ENCODE measurements around the gene ENG. TPM values are rescaled to one million over a fixed set of nuclear protein-coding genes. Genes with fewer than 3 reads are reported as not detected.

Gene ENG
- total RNA-seq, 1 experiment from 2014 or later = 0.76 TPM

DNA sequence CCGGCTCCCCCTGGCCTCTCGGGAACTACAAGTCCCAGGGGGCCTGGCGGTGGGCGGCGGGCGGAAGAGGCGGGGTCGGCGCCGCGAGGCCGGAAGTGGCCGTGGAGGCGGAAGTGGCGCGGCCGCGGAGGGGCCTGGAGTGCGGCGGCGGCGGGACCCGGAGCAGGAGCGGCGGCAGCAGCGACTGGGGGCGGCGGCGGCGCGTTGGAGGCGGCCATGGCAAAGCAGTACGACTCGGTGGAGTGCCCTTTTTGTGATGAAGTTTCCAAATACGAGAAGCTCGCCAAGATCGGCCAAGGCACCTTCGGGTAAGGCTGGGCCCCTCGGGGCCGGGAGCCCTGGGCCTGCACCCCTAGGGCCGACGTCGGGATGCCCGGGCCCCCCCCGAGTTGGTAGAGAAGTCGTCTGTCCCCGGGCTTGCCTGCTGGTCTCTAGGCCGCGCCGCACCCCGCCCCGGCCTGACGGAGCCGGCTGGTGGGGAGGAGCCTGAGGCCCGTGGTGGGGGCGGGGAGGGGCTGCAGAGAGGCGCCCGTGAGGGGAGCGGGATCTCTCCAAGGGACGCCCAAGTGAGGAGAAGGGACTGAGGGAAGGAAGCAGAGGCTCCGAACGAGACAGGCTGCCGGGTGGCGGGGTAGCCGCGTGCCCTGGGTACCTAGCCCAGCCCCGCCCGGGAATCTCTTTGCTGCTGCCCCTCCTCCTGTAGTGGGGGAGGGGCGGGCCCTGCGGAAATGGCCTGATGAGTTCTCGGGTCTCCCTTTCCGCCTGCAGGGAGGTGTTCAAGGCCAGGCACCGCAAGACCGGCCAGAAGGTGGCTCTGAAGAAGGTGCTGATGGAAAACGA lies 68.3 kb downstream of the ENG start, which contains the start of gene CDK9:
CDK9 (plus strand) TSS at position 102 of the 840 bp plus-strand sequence; CDS start at position 217, 115 bp downstream.
- intact Hi-C loops (cut with micrococcal nuclease) = loop anchor here (1.0 to 5.0 kb wide), 3 partner anchors 51 to 195 kb away; partner anchors contain the start of genes ST6GALNAC4 and TOR2A
- no peak within 1 kb of the TSS for H2AFZ ChIP-seq (ENCODE audit: low read depth, low read length, poor library complexity, severe bottlenecking)

More for the DNA sequence above, 68.3 kb downstream of the ENG start, which contains the start of gene CDK9:
- Histone ChIP-seq H3K4me2 (ENCODE audit: low read length) (peak within 1 kb of the TSS; percentile 87), H3K4me1 (ENCODE audit: control insufficient read depth in 1 of 2, insufficient read depth in 2 of 2, low read length in 2 of 2) (peaks cover 11 to 14% of the 10 kb centered on the region in 2 experiments; a peak in 3 of 4 replicates), H3K27ac (ENCODE audit: low read depth, low read length) (peak within 1 kb of the TSS; percentile 98), H3K9ac (ENCODE audit: low read length) (peak within 1 kb of the TSS; percentile 89), H3K9me3 (ENCODE audit: control insufficient read depth in 1 of 2, insufficient read depth in 1 of 2, low read depth in 1 of 2, low read length in 2 of 2) (no peaks in the 10 kb centered on the region), H3K79me2 (ENCODE audit: insufficient read depth, low read length) (peaks cover 47% of the 10 kb centered on the region), H3K9me2 (ENCODE audit: insufficient read depth) (no peaks in the 10 kb centered on the region), H3K4me3 (replicated peaks in 1 of 2; ENCODE audit: low read depth in 1 of 2, low read length in 2 of 2) (peak within 1 kb of the TSS; percentile 76 to 90), H3K27me3 (ENCODE audit: insufficient read depth, low read length) (no peaks in the 10 kb centered on the region), H3K36me3 (ENCODE audit: control insufficient read depth in 1 of 2, insufficient read depth in 2 of 2, low read length in 2 of 2) (peaks cover 35 to 43% of the 10 kb centered on the region in 2 experiments), H4K20me1 (ENCODE audit: insufficient read depth) (peaks cover 31% of the 10 kb centered on the region; the same call in 1 of the 2 replicates)
- CTCF ChIA-PET = interaction anchor here (0.6 to 1.6 kb wide), 6 partner anchors 15 to 134 kb away, joined by 4 to 7 read pairs (median 5); partner anchors contain the start of gene TOR2A
- ATAC-seq (peak; percentile 77), DNase-seq (ENCODE audit: low read depth, low spot score) (peak; percentile 73)
- no TSS peak for BruUV-seq (replicated peaks)
- POLR2A ChIA-PET = interaction anchor here (0.7 to 1.1 kb wide), 4 partner anchors 10 to 51 kb away, joined by 3 to 6 read pairs (median 3); partner anchors contain the start of gene TOR2A
- TF ChIP-seq YY1 (IDR thresholded peaks at IDR 0.05; ENCODE audit: extremely low read depth, insufficient replicate concordance, low read depth, low read length) (peak; percentile 14), POLR2AphosphoS5 (IDR thresholded peaks at IDR 0.05; ENCODE audit: low read depth, low read length) (peak; percentile 54), ZFX (IDR thresholded peaks at IDR 0.05) (peak; percentile 96), TCF7L2 (IDR thresholded peaks at IDR 0.05; ENCODE audit: borderline replicate concordance, extremely low read depth, insufficient read depth, insufficient read length) (peak; percentile 58), ATF3 (IDR thresholded peaks at IDR 0.05) (no peak)
- TF ChIP-seq, protein P1, sequence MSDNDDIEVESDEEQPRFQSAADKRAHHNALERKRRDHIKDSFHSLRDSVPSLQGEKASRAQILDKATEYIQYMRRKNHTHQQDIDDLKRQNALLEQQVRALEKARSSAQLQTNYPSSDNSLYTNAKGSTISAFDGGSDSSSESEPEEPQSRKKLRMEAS (IDR thresholded peaks at IDR 0.05) = no peak
- RAD21 ChIA-PET (ENCODE audit: low non-redundant PET in 1 of 2, low total read pairs in 2 of 2, uncharacterized antibody in 2 of 2, unreplicated experiment in 2 of 2) = interaction anchor here (0.5 to 1.1 kb wide), 4 partner anchors 51 to 140 kb away, joined by 3 to 6 read pairs (median 4); partner anchors contain the start of gene TOR2A (in 2 of the 2)
